DMS114 treated with DMSO at 0.1 percent for 48 hours (cell line): ENCODE results near the gene NOXO1.
A peak's percentile ranks its signal among the peaks of the same experiment; 100 is the strongest.

Source experiments
- DNase-seq: peaks from one replicate; lab custom pipeline; 2025; ENCODE audit not compliant: unreplicated experiment; lab: John Stamatoyannopoulos, UW

The NOXO1 gene

DNA sequence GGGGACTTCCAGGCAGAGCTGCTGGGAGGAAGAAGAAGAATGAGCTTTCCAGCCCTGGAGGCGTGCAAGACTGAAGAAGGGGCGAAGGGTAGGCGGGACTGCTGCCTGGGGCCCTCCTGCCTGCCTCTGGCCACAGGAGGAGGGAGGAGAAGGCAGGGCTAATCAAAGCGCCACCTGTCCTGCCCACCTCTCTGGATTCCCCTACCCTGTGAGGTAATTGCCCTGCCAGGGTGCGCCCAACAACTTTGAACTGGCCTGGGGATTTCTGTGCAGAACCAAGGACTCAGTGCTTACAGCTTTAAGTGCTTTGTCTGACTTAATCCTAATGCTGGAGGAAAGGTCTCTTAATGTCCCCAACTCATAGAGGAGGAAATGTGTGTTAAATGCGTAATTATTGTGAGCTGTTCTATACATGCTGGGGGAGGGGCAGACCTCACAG, at the start of gene NOXO1:
Gene NOXO1 (minus strand): TSS at position 72 of the 439 bp plus-strand sequence. CDS start 290 bp downstream, outside the sequence.
- DNase-seq: no peak

DNA sequence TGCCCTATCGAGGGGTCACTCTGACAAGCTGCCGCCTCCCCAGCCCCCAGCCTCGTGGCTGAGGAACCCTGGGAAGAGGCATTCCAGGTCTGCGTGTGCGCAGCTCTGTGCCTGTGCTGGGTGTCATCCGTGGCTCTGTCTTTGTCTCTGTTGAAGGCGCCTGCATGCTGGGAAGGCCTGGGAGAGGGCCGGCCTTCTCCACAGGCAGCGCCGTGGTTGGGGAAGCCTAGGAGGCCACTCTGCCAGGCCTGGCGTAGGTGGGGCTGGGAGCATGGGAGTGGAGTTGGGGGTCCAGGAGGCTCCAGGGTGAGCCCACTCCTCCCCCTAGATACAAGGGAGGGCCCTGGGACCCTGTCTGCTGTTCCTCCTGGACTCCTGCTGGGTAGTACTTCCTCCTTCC, 48.8 kb upstream of the NOXO1 start:
- no peak for DNase-seq

DNA sequence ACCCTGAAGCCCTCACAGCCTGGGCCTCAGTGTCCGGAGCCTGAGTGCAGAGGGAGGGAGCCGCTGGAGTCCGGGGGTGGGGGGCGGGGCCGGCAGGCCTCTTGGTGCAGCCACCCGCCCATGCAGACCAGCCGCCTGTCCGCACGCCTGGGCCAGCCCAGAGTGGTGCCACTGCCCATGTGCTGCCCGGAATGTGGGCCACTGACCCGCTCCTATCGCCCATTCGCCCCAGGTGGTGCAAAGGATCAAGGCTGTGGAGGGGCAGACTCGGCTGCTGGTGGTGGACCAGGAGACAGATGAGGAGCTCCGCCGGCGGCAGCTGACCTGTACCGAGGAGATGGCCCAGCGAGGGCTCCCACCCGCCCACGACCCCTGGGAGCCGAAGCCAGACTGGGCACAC, 48.1 kb upstream of the NOXO1 start:
- no peak for DNase-seq

DNA sequence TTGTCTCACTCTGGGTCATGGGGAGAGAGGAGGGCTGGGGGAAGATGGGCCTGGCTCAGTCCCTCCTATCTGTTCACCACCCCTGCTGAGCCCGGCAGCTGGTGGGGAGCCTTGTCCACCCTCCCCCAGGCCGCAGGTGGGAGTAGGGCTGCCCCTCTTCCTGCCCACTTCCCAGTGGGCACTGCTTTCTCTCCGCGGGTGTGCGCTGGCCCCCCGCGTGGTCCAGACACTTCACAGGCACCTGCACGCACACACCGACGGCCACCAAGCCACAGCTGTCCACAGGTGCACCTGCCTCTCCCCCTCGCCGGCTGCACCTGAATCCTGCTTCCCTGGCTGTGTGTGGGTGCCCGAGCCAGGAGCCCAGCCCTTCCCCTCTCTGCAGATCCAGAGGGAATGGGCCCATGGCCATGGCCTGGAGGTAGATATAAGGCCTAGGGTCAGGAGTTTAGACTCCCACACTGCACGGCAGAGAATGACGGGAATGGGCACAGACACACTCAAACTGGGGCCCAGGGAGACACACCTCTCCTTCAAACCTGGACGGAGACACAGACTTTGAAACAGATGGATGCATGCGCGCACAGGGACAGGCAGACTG, 47.5 kb upstream of the NOXO1 start:
- no peak for DNase-seq

DNA sequence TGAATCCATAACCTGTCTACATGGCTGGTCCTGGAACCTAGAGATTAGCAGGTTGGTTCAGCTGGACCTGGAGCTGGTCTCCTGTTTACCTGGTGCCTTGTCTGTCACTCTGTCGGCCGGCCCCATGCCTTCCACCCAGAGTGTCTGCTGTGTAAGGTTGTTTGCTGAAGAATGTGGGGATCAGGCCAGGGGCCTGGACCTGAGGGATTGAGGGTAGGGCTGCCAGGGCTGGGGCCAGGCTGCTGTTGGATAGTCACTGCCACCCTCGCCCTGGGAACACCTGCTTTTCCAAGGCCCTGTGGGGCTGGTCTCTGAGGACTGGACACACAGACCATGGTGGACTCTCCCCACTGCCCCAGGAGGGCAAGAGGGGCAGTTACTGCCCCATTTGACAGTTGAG, 46.9 kb upstream of the NOXO1 start:
- DNase-seq: no peak

DNA sequence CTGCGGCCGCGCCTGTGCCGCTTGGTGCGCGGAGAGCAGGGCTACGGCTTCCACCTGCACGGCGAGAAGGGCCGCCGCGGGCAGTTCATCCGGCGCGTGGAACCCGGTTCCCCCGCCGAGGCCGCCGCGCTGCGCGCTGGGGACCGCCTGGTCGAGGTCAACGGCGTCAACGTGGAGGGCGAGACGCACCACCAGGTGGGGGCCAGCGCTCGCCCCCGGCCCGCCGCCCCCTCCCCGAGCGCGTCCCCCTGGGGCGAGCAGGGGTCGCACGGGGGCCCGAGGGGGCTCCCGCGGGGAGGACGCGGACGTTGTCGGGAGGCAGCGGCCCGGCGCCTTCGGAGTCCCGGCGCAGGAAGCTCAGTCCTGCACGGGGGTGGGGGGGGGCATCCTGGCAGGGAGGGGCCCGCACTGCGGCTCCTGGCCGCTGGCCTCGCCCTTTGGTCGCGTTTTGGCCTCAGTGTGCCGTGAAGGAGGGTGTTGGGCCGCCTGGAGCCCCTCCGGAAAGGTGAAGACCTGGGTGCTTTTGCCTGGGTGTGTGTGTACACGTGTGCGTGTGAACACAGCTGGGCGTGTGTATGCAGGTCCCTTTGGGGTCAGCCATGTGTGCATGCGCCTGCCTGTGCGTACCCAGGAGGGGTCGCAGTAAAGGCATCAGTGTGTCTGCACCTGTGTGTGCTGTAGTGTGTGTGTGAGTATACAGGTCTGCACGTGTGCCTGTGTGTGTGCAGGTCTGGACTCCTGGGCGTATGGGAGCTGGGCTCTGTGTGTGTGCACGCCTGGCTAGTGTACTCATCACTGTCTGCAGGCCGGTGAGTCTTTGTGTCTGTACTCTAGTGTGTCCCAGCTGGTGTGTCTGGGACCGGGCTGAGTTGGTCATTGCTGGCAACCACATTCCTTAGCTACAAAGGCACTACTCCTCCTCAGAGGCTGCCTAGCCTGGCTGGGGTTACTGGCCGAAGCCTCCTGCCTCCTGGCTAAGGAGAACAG, 46.0 kb upstream of the NOXO1 start:
- DNase-seq: no peak

GRCh38 chr16:2026461-2027023, 45.3 kb upstream of the NOXO1 start, which contains the start of gene NHERF2:
NHERF2 (plus strand) TSS chr16:2026902; CDS start chr16:2027006, 104 bp downstream.
- DNase-seq: no peak

GRCh38 chr16:2025878-2026460, 44.7 kb upstream of the NOXO1 start:
- no peak for DNase-seq

- no peak for DNase-seq
Observed at GRCh38 chr16:2025251-2025650, 44.0 kb upstream of the NOXO1 start.

GRCh38 chr16:2024032-2024420, 42.8 kb upstream of the NOXO1 start:
- no peak for DNase-seq

DNA sequence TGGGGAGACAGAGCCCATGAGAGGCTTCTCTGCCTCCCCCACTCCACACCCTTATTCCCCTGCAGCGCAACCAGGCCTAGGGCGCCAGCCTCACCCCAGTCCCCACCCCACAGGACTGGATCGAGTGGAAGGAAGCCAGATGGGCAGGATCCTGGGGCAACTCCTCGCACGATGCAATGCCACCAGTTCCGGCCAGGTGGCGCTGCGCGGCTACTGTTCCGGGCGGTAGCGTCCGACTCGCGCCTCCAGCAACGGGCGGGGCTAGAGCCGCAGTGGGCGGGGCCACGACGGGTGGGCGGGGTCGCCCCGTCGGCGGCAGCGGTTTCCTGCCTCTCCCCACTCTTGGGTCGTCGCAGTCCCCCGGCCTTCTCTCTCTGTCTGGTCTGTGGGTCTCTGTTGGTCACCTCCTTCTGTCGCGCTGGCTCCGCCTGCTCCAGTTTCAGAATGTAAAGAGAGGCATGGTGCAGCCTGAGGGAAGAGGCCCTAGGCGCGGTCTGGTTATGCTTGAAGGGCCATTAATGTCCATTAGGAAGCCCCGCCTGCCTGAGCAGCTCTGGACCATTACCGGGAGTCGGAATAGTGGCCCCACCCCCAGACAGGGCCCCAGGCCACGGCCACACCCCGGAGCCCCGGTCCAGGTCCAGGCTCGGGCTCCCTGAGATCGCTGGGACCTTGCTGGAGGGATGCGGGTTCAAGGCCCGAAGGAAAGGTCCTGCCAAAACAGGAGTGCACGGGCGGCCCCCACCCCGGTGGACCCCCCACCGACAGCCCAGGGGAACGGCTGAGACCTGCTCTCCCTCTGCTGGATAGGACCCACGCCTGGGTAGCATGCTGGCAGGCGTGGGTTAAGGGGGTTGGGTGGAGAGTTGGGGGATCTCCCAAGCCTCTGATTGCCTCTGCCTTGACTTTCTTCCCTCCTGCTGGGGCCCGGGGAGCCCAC, 42.1 kb upstream of the NOXO1 start:
- DNase-seq: peak; percentile 71

DNA sequence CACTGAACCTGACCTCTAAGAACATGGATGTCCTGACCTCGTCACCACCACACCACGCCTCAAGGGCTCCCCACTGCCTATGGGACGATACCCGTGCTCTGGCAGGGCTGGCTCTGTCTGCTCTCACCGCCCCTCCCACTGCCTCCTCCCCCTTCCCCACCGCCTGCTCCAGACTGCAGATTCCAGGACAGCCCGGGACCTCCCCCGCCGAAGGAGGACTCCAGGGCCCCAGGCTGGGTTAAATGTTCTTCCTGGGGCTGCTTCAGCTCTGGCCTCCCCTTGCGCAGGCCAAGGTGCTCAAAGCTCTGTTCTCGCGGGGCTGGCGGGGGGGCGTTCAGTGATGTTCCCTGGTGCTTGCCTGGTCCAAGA, 41.4 kb upstream of the NOXO1 start:
- peak; percentile 71 for DNase-seq

GRCh38 chr16:2019921-2020831, 38.9 kb upstream of the NOXO1 start:
- DNase-seq: no peak

GRCh38 chr16:2019518-2019920, 38.2 kb upstream of the NOXO1 start, which contains the start of gene NPW:
NPW (plus strand) TSS chr16:2019785.
- no peak for DNase-seq

DNA sequence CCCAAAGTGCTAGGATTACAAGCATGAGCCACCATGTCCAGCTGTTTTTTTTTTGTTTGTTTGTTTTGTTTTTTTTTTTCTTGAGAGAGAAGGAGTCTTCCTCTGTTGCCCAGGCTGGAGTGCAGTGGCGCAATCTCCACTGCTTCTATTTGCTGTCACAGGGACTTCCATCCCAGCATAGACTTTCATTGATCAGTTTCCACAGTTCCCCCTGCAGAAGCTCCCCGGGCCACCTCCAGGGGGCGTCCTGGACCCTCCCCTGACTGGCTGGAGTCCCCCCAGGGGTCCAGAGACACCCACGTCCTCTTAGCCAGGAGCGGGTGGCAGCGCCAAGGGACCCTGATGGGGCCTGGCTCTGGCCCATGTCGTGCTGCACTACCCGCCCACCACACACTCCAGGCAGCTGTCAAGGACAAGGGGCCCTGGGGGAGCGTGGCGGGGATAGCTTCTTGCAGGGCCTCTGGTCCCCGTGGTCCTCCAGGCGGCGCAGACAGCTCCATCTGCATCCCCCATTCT, 35.2 kb upstream of the NOXO1 start:
- DNase-seq: no peak

DNA sequence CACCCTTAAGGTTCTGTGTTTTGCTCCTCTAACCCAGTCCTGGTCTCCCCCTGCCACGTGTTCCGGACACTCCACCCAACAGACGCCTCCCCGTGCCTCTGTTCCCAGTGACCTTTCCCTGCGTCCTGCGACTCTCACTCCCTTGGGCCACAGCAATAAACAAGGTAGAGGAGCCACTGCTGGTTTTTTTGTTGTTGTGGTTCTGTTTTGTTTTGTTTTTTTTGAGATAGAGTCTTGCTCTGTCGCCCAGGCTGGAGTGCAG, 34.6 kb upstream of the NOXO1 start:
- no peak for DNase-seq

DNA sequence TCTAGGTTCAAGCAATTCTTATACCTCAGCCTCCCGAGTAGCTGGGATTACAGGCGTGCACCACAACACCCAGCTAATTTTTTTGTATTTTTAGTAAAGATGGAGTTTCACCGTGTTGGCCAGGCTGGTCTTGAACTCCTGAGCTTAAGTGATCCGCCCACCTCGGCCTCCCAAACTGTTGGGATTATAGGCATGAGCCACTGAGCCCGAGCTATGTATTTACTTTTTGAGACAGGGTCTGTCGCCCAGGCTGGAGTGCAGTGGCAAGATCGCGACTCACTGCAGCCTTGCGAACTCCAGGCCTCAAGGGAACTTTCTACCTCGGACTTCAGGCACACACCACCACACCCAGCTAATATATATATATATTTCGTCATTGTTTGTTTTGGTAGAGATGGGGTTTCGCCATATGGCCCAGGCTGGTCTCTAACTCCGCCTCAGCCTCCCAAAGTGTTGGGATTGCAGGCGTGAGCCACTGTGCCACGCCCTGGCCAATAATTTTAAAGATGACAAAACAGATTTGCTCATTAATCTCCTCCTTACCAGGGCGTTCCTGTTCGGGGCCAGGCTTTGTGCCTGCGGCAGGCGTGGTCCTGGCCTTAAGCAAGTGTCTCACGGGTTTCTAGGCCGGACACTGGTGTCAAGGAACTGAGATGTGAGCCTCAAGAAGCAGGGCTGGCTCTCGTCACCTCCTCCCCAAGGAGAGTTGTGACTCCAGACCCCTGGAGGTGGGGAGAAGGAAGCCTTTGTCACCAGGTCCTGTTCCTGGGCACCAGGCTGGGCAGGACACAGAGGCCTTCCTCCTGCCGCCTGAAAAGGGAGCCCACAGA, 34.1 kb upstream of the NOXO1 start:
- DNase-seq: no peak

DNA sequence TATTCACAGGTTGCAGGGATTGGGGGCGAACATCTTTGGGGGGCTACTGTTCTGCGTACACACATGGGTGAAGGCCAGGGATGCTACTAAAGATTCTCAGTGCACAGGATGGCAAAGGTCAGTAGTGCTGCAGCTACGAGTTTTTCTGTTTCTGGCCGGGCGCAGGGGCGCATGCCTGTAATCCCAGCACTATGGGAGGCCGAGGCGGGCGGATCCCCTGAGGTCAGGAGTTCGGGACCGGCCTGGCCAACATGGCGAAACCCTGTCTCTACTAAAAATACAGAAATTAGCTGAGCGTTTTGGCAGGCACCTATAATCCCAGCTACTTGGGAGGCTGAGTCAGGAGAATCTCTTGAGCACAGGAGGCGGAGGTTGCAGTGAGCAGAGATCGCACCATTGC, 32.3 kb upstream of the NOXO1 start:
- DNase-seq: no peak
